Osteocyte (in vitro differentiated cells): ENCODE results near the gene IL16. TPM values are rescaled to one million over a fixed set of nuclear protein-coding genes. Genes with fewer than 3 reads are reported as not detected.

ENCODE experiments used
- DNase-seq: peaks from one replicate; pipeline ENCODE4 v3.0.0; 2021; ENCODE audit warnings: mixed read lengths; ENCODE audit not compliant: unreplicated experiment; ENCODE audit errors: extremely low spot score
- H3K27ac Mint-ChIP-seq: one replicate; pipeline ENCODE4 v1.8.0; 2021; ENCODE audit warnings: mild to moderate bottlenecking, mixed read lengths; ENCODE audit not compliant: unreplicated experiment
- H3K27me3 Mint-ChIP-seq: one replicate; pipeline ENCODE4 v1.8.0; 2021; ENCODE audit warnings: mixed read lengths; ENCODE audit not compliant: unreplicated experiment
- H3K36me3 Mint-ChIP-seq: one replicate; pipeline ENCODE4 v1.8.0; 2021; ENCODE audit warnings: mixed read lengths; ENCODE audit not compliant: unreplicated experiment
- H3K4me1 Mint-ChIP-seq: one replicate; pipeline ENCODE4 v1.8.0; 2021; ENCODE audit warnings: mixed read lengths; ENCODE audit not compliant: unreplicated experiment
- H3K4me3 Mint-ChIP-seq: one replicate; pipeline ENCODE4 v1.8.0; 2021; ENCODE audit warnings: mild to moderate bottlenecking, moderate library complexity, mixed read lengths; ENCODE audit not compliant: unreplicated experiment
- H3K9me3 Mint-ChIP-seq: one replicate; pipeline ENCODE4 v1.8.0; 2021; ENCODE audit warnings: mixed read lengths; ENCODE audit not compliant: unreplicated experiment
- CTCF ChIP-seq: fragments of 200-600 bp; sonication (generic); IDR thresholded peaks from 2 replicates; pipeline ENCODE4 v1.5.0; 2021; ENCODE audit warnings: antibody characterized with exemption, mild to moderate bottlenecking, moderate library complexity
- total RNA-seq: library from RNA; stranded (reverse); gene quantifications from 2 replicates; pipeline ENCODE4 v1.2.1, GENCODE V29; 2021

IL16 gene
- total RNA-seq, 1 donor from 2014 or later: not detected

- Mint-ChIP-seq H3K27me3 (peaks cover 15% of the 10 kb centered on the region), H3K4me3 (no peak overlapping the region), H3K4me1 (peaks cover 3% of the 10 kb centered on the region), H3K9me3 (no peaks in the 10 kb centered on the region), H3K27ac (no peak overlapping the region), H3K36me3 (no peaks in the 10 kb centered on the region)
- TF ChIP-seq CTCF: no peak
- no peak for DNase-seq
Observed at GRCh38 chr15:81303244-81304225, 106.9 kb downstream of the IL16 start.

GRCh38 chr15:81304226-81304625 lies 107.5 kb downstream of the IL16 start:
- Mint-ChIP-seq H3K4me3 (no peak overlapping the region), H3K4me1 (peaks cover 3% of the 10 kb centered on the region), H3K9me3 (no peaks in the 10 kb centered on the region), H3K27ac (no peak overlapping the region), H3K27me3 (peaks cover 15% of the 10 kb centered on the region), H3K36me3 (no peaks in the 10 kb centered on the region)
- DNase-seq: no peak
- no peak for TF ChIP-seq CTCF

GRCh38 chr15:81308260-81308659 lies 111.6 kb downstream of the IL16 start:
- Mint-ChIP-seq H3K36me3 (no peaks in the 10 kb centered on the region), H3K9me3 (no peaks in the 10 kb centered on the region), H3K4me3 (no peak overlapping the region), H3K4me1 (peaks cover 11% of the 10 kb centered on the region), H3K27me3 (no peaks in the 10 kb centered on the region), H3K27ac (no peak overlapping the region)
- TF ChIP-seq CTCF: no peak
- no peak for DNase-seq

GRCh38 chr15:81309647-81310450 lies 113.2 kb downstream of the IL16 start:
- H3K4me1 Mint-ChIP-seq: peaks cover 11% of the 10 kb centered on the region
- DNase-seq: no peak
- TF ChIP-seq CTCF: no peak
- no peaks in the 10 kb centered on the region for H3K9me3 Mint-ChIP-seq
- H3K27ac Mint-ChIP-seq: no peak overlapping the region
- no peaks in the 10 kb centered on the region for H3K27me3 Mint-ChIP-seq
- H3K36me3 Mint-ChIP-seq: no peaks in the 10 kb centered on the region
- no peak overlapping the region for H3K4me3 Mint-ChIP-seq

GRCh38 chr15:81310480-81310879 lies 113.8 kb downstream of the IL16 start:
- no peak for DNase-seq
- TF ChIP-seq CTCF: no peak
- H3K4me1 Mint-ChIP-seq: peaks cover 11% of the 10 kb centered on the region
- no peaks in the 10 kb centered on the region for H3K9me3 Mint-ChIP-seq
- H3K27me3 Mint-ChIP-seq: no peaks in the 10 kb centered on the region
- no peak overlapping the region for H3K27ac Mint-ChIP-seq
- H3K4me3 Mint-ChIP-seq: no peak overlapping the region
- H3K36me3 Mint-ChIP-seq: no peaks in the 10 kb centered on the region
